ENCODE measurements around the gene ITCH. TPM values are rescaled to one million over a fixed set of nuclear protein-coding genes. Genes with fewer than 3 reads are reported as not detected.
"Not testable (repeated sequence)": the region's sequence is repeated elsewhere in the genome, so short reads cannot be mapped to it uniquely, and the experiment has no call there.

ITCH gene
- total RNA-seq, 6 experiments from 2014 or later: 55.0 to 63.3 (median 59.1) TPM

- Mint-ChIP-seq H3K27me3 (ENCODE audit: insufficient read depth) (no peaks in the 10 kb centered on the region), H3K27ac (peak overlapping the region; percentile 68), H3K36me3 (ENCODE audit: low read depth) (peaks cover 22% of the 10 kb centered on the region), H3K4me3 (peak overlapping the region; percentile 16; the same call in 1 of the 2 replicates), H3K9me3 (no peaks in the 10 kb centered on the region), H3K4me1 (ENCODE audit: low read depth) (peaks cover 66% of the 10 kb centered on the region)
- peak; percentile 7 for DNase-seq
- TF ChIP-seq CTCF (IDR thresholded peaks at IDR 0.05): no peak
These were observed 27.0 kb downstream of the ITCH start for GRCh38 chr20:34389954-34390555.

- TF ChIP-seq CTCF (IDR thresholded peaks at IDR 0.05): no peak
These were observed 33.3 kb downstream of the ITCH start for GRCh38 chr20:34396408-34396807.

GRCh38 chr20:34397096-34397495 lies 34.0 kb downstream of the ITCH start:
- Mint-ChIP-seq H3K9me3 (no peaks in the 10 kb centered on the region), H3K36me3 (ENCODE audit: low read depth) (peaks cover 32% of the 10 kb centered on the region), H3K27ac (no peak overlapping the region), H3K4me1 (ENCODE audit: low read depth) (peaks cover 49% of the 10 kb centered on the region), H3K4me3 (no peak overlapping the region), H3K27me3 (ENCODE audit: insufficient read depth) (no peaks in the 10 kb centered on the region)
- DNase-seq: no peak
- no peak for TF ChIP-seq CTCF (IDR thresholded peaks at IDR 0.05)

More at GRCh38 chr20:34396408-34396807, 33.3 kb downstream of the ITCH start:
- no peak for DNase-seq
- Mint-ChIP-seq H3K4me1 (ENCODE audit: low read depth) (peaks cover 46% of the 10 kb centered on the region), H3K27me3 (ENCODE audit: insufficient read depth) (no peaks in the 10 kb centered on the region), H3K9me3 (no peaks in the 10 kb centered on the region), H3K36me3 (ENCODE audit: low read depth) (peaks cover 29% of the 10 kb centered on the region), H3K4me3 (no peak overlapping the region), H3K27ac (no peak overlapping the region)

GRCh38 chr20:34400776-34401175 lies 37.7 kb downstream of the ITCH start:
- Mint-ChIP-seq H3K4me3 (peak overlapping the region; percentile 73), H3K27ac (peak overlapping the region; percentile 90), H3K4me1 (ENCODE audit: low read depth) (peaks cover 58% of the 10 kb centered on the region), H3K36me3 (ENCODE audit: low read depth) (peaks cover 19% of the 10 kb centered on the region)
- H3K27me3 Mint-ChIP-seq (ENCODE audit: insufficient read depth); H3K9me3 Mint-ChIP-seq: not testable (repeated sequence)
- DNase-seq: peak; percentile 89

GRCh38 chr20:34401741-34402455 lies 38.8 kb downstream of the ITCH start:
- H3K27ac Mint-ChIP-seq: peak overlapping the region; percentile 90
- H3K36me3 Mint-ChIP-seq (ENCODE audit: low read depth): peaks cover 11% of the 10 kb centered on the region
- TF ChIP-seq CTCF (IDR thresholded peaks at IDR 0.05): no peak
- no peaks in the 10 kb centered on the region for H3K9me3 Mint-ChIP-seq
- DNase-seq: no peak
- H3K4me1 Mint-ChIP-seq (ENCODE audit: low read depth): peaks cover 50% of the 10 kb centered on the region
- no peaks in the 10 kb centered on the region for H3K27me3 Mint-ChIP-seq (ENCODE audit: insufficient read depth)
- H3K4me3 Mint-ChIP-seq: peak overlapping the region; percentile 25

- Mint-ChIP-seq H3K4me1 (ENCODE audit: low read depth) (peaks cover 45% of the 10 kb centered on the region), H3K27me3 (ENCODE audit: insufficient read depth) (no peaks in the 10 kb centered on the region), H3K36me3 (ENCODE audit: low read depth) (peaks cover 9% of the 10 kb centered on the region), H3K4me3 (peak overlapping the region; percentile 25), H3K27ac (peak overlapping the region; percentile 90), H3K9me3 (no peaks in the 10 kb centered on the region)
- peak; percentile 23 for DNase-seq
- TF ChIP-seq CTCF (IDR thresholded peaks at IDR 0.05): no peak
These were observed 39.4 kb downstream of the ITCH start for GRCh38 chr20:34402461-34402860.
